ENCODE data around the gene TOX2. TPM values are rescaled to one million over a fixed set of nuclear protein-coding genes. Genes with fewer than 3 reads are reported as not detected.

The TOX2 gene
- total and polyA plus RNA-seq, 2 of the 8 experiments (the other 6 are each of a cell fraction or from before 2014, with no cell fraction given): 1.8 to 3.4 TPM

DNA sequence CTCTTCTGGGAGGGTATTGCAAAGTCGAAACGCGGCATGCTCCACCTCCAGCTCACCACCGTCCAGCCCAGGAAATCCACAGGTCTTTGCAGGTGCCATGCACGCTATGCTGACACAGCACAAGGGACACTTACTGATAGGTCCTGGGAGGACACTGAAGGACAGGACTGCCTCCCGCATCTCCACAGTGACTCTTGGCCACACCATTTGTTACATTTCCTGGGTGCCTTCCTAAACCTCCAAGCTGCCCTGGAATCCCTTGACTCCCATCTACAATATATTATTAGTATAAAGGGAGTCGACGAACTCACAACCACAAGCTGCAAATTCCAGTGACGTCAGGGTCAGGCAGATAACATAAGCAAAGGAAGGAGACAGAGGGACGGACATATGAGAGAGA is 165.4 kb downstream of the TOX2 start:
- Histone ChIP-seq H3K79me1 (ENCODE audit: low read depth, low read length) (no peaks in the 10 kb centered on the region), H3K36me3 (ENCODE audit: control insufficient read depth in 2 of 4, insufficient read depth in 4 of 4, low read length in 3 of 4) (no peaks in the 10 kb centered on the region), H3K27ac (ENCODE audit: low read depth, low read length) (no peak overlapping the region), H2BK120ac (replicated peaks; ENCODE audit: low read depth, low read length) (no peak overlapping the region), H2BK5ac (ENCODE audit: low read depth, low read length) (no peak overlapping the region), H2AFZ (ENCODE audit: low read length) (no peak overlapping the region), H4K91ac (replicated peaks; ENCODE audit: insufficient read length, low read length) (no peak overlapping the region), H4K8ac (ENCODE audit: extremely low read depth, insufficient read depth, low read length) (no peak overlapping the region), H3K9ac (replicated peaks in 1 of 4; ENCODE audit: extremely low read depth in 1 of 4, low read depth in 3 of 4, low read length in 3 of 4) (no peak overlapping the region), H2BK12ac (ENCODE audit: low read depth, low read length) (no peak overlapping the region), H3K23me2 (ENCODE audit: low read depth, low read length) (no peaks in the 10 kb centered on the region), H3K18ac (ENCODE audit: extremely low read depth, low read length) (no peak overlapping the region), H3K14ac (ENCODE audit: insufficient read length) (no peak overlapping the region), H4K20me1 (replicated peaks in 1 of 2; ENCODE audit: control insufficient read depth in 1 of 2, insufficient read depth in 2 of 2, low read length in 2 of 2) (no peaks in the 10 kb centered on the region), H3K56ac (replicated peaks; ENCODE audit: insufficient read length, low read depth, low read length) (no peak overlapping the region), H3K27me3 (replicated peaks in 1 of 4; ENCODE audit: control insufficient read depth in 3 of 4, extremely low read depth in 1 of 4, insufficient read depth in 3 of 4, low read length in 3 of 4) (no peaks in the 10 kb centered on the region), H3K9me3 (ENCODE audit: insufficient read depth in 2 of 2, low read depth in 1 of 2, low read length in 1 of 2) (no peaks in the 10 kb centered on the region), H3K4ac (replicated peaks; ENCODE audit: insufficient read length, low read depth, low read length) (no peak overlapping the region), H4K5ac (ENCODE audit: insufficient read length, low read depth, low read length) (no peak overlapping the region), H2AK5ac (ENCODE audit: low read depth, low read length) (no peak overlapping the region), H2BK20ac (ENCODE audit: low read length) (no peak overlapping the region), H2BK15ac (ENCODE audit: low read length) (no peak overlapping the region), H3K79me2 (ENCODE audit: control insufficient read depth in 1 of 2, insufficient read depth in 2 of 2, low read length in 2 of 2) (no peaks in the 10 kb centered on the region), H3K4me3 (ENCODE audit: extremely low read depth in 1 of 4, insufficient read depth in 2 of 4, low read depth in 3 of 4, low read length in 4 of 4) (no peak overlapping the region), H3K4me1 (replicated peaks in 1 of 4; ENCODE audit: control insufficient read depth in 3 of 4, insufficient read depth in 4 of 4, low read length in 3 of 4) (no peaks in the 10 kb centered on the region), H3K4me2 (ENCODE audit: insufficient read depth in 1 of 2, low read depth in 2 of 2, low read length in 2 of 2) (no peak overlapping the region), H3K23ac (ENCODE audit: insufficient read length) (no peak overlapping the region)
- WGBS, 2 experiments (ENCODE audit: extremely low coverage in 1 of 2, insufficient coverage in 1 of 2, insufficient read length in 1 of 2, insufficient replicate concordance in 2 of 2, low coverage in 1 of 2, low lambda C conversion rate in 2 of 2, missing lambda C conversion rate in 1 of 2): 90% methylated on average over 10 of the region's 10 CpGs; no CpG with 5 or more reads in 1 of the 2 experiments
- ChIA-PET POLR2A (ENCODE audit: partially characterized antibody) (no interaction called here), CTCF (ENCODE audit: partially characterized antibody) (interaction anchor here (0.6 to 8.1 kb wide), 30 partner anchors 9 to 626 kb away, joined by 3 to 98 read pairs (median 3); no protein-coding TSS in a partner anchor)
- no peak for FAIRE-seq
- no peak for DNase-seq (ENCODE audit: low read depth in 1 of 2, low spot score in 2 of 2)
- TF ChIP-seq RNF2 (IDR thresholded peaks at IDR 0.05; ENCODE audit: borderline replicate concordance, low read depth, low read length, missing control alignments, poor library complexity, severe bottlenecking) (no peak), RBBP5 (IDR thresholded peaks at IDR 0.05; ENCODE audit: borderline replicate concordance, low read depth, low read length) (no peak), TEAD4 (IDR thresholded peaks at IDR 0.05; ENCODE audit: low read depth, low read length) (no peak), USF2 (IDR thresholded peaks at IDR 0.05; ENCODE audit: low read length) (no peak), POLR2AphosphoS5 (IDR thresholded peaks at IDR 0.05; ENCODE audit: low read depth, low read length) (no peak), JUN (IDR thresholded peaks at IDR 0.05; ENCODE audit: low read depth, low read length) (no peak), HDAC2 (IDR thresholded peaks at IDR 0.05; ENCODE audit: borderline replicate concordance in 1 of 2, low read depth in 2 of 2, low read length in 2 of 2) (no peak), SRF (IDR thresholded peaks at IDR 0.05; ENCODE audit: low read depth, low read length) (no peak), FOSL1 (IDR thresholded peaks at IDR 0.05; ENCODE audit: insufficient read depth, low read depth, low read length) (no peak), BACH1 (IDR thresholded peaks at IDR 0.05; ENCODE audit: low read length) (no peak), SIRT6 (IDR thresholded peaks at IDR 0.05; ENCODE audit: low read length) (no peak), TAF7 (optimal IDR thresholded peaks at IDR 0.05; ENCODE audit: borderline replicate concordance, low read depth, low read length) (no peak)
- TF ChIP-seq, protein P1, sequence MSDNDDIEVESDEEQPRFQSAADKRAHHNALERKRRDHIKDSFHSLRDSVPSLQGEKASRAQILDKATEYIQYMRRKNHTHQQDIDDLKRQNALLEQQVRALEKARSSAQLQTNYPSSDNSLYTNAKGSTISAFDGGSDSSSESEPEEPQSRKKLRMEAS (IDR thresholded peaks at IDR 0.05): no peak

Data from H1 (cell line).